ENCODE data around the gene N4BP3.

N4BP3 gene

DNA sequence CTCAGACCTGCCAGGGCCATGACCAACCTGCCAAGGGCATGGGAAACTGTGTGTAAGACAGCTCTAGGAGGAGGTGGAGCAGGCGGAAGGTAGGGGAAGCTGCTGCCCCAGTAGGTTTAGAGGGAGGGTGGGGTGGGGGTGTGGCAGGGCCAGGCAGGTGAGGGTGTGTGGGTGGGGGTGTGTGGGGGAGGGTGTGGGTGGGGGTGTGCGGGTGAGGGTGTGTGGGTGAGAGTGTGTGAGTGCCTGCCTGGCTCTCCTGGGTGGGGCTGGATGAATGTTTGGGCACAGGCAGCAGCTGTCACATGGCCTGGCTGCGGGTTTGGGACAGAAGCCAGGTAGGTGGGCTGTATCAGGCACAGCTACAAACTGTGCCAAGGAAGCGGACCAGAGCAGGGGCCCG, 8.8 kb upstream of the N4BP3 start:
- DNase-seq = no peak

DNA sequence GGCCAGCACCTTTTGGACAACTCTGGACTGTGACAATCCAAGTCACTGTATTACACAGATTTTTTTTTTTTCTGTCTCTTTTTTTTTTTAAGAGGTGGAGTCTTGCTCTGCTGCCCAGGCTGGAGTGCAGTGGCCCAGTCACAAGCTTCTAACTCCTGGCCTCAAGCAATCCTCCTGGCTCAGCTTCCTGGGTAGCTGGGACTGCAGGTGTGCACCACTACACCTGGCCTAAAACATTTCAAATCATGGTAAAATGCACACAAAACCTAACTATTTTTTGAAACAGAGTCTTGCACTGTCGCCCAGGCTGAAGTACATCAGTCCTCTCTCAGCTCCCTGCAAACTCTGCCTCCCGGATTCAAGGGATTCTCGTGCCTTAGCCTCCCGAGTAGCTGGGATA, 7.2 kb upstream of the N4BP3 start:
- no peak for DNase-seq

DNA sequence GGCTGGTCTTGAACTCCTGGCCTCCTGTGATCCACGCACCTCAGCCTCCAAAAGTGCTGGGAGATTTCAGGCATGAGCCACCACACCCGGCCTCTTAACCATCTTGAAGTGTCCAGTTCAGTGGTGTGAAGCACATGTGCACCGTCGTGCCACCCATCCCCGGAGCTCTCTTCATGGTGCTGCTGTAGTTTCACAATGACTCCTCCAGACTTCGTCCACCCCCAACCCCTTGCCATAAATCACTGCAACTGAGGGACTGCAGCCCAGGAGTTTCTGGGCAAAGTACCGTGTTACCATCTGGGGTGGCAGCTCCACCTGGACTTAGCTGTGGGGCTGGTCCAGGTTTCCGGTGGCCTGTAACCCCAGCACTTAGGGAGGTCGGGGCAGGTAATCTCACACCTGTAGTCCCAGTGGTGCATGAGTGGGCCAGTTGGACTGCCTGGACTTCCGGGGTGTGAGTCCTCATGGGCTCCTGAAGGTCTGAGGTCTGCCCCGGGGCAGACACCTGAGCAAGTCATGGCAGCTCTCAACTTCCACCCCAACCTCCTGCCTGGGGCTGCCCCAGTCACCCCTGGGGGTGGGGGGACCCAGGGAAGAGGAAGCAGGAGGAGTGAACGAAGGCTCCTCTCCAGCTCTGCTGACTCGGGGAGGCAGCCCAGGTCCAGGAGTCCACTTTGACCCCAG, 6.6 kb upstream of the N4BP3 start:
- DNase-seq = no peak

DNA sequence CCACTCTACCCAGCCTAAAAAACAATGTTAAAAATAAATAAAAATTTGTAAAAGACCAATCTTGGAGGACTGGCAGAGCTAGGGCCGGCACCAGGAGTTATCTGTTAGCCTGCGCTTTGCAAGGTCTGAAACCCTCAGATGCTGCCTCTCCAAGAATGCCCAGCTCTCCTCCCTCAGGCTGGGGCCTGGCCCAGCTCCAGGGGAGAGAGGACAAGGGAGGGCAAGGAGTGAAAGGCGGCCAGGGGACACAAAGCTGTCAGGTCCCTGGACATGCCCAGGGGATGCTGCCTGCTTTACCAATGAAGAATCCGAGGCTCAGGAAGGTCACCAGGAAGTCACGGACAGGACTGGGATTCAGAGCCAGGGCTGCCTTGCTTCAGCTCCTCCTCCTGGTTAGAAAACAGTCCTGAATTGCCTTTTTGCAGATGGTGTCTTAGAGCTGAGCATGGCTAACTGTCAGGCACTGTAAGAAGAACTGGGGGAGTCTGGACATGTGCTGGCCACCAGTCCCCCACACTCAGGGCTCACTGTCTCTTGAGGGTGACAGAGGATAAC, 5.5 kb upstream of the N4BP3 start:
- no peak for DNase-seq

DNA sequence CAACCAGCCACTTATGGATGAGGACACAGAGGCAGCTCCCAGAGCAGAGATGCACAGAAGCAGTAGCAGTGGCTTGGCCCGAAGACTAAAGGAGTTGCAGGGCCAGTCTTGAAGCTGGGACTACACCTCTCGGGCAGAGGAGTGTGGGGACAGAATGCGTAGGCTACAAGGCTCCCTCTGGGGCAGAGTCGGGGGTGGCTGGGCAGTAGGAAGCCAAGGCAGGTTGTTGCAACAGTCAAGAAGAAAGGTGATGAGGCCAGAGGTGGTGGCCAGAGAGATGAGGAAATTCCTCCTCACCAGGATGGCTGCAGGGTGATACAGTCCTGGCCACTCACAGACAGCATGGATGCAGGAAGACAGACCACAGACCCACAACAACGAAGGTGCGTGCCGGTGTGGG, 4.9 kb upstream of the N4BP3 start:
- no peak for DNase-seq

DNA sequence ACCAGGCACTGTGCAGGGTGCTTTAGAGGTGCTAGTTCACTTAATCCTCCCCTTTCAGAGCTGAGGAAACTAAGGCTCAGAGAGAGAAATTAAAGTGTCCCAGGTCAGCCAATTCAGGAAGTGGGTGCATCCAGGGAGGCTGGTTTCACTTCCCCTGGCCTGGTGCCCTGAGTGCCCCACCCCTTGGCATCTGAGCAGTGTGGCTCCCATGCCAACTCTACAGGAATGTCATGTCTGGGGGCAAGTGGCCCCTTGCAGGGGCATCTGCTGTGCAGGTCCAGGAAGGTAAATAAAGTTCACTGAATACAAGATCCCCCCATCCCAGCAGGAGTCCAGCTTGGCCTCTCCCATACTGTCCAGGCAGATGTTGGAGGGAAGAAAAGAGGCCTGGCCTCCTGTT, 4.4 kb upstream of the N4BP3 start:
- DNase-seq = no peak

DNA sequence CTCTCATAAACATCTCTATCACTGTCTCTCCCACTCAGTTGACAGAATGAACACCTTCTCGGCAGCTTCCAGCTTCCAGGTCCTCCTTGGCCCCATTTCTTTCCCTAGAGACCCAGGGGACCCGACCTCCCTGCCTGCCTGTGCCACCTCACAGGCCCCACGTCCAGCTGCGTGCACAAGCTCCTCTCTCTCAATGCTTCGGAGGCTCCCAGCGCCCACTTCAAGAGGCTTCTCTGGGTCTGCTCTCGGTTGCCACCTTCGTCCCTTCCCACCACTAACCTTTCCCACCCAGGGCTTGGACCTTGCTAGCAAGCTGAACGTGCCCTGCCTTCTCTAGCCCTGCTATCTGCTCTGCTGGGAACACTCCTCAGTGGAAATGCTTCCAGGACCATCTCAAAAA, 2.8 kb upstream of the N4BP3 start:
- no peak for DNase-seq

DNA sequence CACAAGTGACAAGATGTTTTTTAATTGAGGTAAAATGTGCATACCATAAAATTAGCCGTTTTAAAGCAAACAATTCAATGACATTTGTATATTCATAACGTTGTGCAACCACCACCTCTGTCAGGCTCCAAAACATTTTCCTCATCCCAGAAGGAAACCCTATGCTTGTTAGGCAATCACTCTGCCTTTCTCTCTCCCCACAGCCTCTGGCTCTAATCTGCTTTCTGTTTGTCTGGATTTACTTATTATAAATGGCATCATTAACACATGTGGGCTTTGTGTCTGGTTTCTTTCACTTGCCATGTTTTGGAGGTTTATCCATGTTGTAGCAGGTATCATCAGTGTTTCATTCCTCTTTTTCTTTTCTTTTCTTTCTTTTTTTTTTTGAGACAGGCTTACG, 1.4 kb upstream of the N4BP3 start:
- no peak for DNase-seq

DNA sequence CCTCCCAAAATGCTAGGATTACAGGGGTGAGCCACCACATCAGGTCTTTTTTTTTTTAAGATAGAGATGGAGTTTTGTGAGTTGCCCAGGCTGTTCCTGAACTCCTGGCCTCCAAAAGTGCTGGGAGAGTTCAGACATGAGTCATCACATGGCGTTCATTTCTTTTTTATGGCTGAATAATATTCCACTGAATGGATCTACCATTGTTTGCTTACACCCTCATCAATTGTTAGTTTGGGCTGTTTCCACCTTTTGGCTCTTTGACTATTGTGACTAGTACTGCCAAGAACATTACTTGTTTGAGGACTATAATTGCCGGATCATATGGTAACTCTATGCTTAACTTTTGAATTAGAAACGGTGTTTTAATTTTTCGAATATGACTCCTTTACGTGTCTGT, 787 bp upstream of the N4BP3 start:
- DNase-seq = no peak

DNA sequence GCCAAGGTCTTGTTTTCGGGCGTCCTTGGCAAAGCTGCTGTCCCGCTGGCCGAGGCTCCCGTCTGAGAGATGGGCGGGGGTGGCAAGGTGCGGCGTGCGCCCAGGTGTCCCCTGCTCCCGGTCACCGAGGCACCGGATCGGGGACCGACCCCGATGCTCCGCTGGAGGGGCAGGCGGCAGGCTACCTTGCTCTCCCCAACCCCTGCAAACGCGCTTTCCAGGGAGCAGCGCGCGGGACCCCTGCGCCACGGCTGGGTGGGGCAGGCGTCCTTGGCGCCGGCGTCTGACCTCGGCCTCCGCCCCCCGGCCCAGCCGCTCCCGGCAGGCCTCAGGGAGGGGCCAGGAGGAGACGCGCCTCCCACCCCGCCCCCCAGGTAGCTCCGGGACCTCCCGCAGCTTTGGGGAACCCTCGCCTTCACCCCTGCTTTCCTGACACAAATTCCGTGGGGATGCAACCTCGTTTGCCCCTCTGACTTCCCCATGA, 551 bp downstream of the N4BP3 start:
- DNase-seq = no peak

DNA sequence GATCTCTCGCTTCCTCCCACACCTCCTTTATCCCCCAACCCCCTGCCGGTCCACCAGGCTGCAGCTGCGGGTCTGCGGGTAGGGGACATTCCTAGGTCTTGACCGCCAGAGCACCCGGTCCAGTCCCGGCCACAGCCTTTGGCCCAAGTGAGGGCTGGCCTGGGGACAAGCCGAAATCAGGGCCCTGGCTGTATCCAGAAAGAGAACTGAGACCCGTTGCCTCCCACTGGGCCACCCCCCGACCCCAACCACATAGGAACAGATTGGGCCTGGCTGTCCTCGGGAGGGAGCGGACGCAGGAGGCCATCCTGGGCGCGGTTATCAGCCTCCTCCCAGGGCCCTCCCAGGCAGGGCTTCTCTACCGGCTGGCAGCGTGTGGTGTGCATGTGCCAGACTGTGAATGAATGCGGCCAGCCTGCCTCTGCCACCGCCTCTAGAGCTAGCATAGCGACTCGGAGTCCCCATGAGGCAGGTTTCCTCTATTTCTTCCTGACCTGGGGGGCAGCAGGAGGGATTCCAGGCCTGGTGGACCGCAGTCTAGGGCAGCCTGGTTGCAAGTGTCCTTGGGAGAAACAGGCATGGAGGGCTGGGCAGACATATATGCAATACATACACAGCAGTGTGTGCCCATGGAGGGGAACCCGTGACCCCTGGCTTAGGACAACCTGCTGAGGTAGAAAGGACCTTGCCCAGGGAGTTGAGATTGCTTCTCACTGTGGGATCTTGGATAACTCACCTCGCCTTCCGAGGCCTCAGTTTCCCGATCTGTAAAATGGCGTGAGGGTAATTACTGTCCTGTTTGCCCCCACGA, 1.2 kb downstream of the N4BP3 start:
- no peak for DNase-seq

DNA sequence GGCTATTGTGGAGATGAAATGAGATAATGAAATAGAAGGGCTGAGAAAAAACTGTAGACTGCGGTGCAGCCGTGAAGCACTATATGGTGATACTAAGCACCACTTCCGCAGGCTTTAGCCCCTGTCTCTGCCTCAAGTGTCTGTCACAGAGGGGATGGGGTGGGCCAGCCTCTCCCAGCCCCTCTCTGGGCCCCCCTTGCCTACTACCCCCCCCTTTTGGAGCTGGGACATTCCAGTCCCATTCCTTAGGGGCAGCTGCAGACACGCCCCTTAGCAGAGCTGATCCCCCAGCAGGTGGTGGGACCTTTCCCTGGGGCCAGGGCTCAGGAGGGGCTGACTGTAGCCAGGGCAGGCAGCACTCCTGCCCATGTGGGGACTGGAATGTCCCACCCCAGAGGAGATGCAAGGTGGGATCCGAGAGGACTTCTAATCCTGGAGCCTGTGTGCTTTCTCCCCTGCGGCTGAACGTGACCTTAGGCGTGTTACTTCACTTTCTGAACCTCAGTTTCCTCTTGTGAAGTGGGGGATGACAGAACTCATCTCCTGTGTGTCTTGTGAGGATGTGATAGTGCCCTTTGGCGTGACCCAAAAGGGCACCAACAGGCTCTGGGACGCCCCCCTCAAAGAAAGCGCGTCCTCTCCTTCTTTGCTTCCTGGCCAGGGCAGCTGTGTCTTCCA, 1.9 kb downstream of the N4BP3 start:
- no peak for DNase-seq

DNA sequence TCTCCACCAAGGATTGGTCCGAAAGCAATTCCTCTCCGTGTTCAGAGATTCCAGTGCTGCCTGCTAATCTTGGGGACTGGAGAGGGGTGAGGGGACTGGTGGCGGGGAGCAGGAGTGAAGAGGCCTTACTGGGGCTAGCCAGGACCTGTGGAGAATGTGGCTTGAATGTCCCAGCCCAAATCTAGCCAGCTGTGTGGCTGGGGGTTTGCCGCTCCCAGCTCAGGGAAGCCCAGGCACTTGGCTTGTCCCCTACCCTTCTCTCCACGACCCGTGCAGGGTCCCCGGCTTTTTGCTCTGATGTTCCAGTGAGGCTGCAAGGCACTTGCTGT, 2.4 kb downstream of the N4BP3 start:
- no peak for DNase-seq

DNA sequence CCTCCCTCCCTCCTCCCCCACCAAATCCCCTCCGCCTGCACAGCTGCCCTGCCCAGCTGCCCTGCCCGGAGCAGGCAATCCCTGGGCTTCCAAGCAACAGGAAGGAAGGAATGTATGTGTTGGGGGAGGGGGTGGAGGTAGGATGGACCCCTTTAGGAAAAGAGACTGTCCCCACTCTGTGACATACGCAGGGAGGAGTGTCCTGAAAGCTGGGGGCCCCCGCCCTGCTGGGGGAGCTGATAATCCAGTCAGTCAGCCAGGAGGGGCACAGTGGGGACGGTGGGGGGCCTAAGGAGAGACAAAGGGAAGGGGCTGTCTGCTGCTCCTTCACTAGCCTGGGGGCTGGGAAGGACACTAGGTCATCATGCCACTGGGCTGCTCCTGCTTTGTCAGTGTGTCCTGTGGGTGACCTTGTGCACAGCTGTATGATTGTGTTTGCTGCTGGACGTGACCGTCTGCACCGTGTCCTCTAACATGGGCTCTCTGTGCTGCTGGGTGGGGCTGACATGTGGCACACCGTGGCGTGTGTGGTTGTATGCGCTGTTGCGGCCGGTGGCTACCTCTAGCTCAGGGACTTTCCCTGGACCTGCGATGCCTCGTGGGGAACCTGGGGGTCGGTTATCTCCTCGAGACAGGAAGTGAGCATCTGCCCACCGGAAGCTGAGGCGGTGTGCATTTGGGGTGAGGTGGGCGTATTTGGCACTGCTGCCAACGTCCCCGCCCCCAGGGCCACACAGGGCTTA, 3.0 kb downstream of the N4BP3 start:
- DNase-seq = no peak

DNA sequence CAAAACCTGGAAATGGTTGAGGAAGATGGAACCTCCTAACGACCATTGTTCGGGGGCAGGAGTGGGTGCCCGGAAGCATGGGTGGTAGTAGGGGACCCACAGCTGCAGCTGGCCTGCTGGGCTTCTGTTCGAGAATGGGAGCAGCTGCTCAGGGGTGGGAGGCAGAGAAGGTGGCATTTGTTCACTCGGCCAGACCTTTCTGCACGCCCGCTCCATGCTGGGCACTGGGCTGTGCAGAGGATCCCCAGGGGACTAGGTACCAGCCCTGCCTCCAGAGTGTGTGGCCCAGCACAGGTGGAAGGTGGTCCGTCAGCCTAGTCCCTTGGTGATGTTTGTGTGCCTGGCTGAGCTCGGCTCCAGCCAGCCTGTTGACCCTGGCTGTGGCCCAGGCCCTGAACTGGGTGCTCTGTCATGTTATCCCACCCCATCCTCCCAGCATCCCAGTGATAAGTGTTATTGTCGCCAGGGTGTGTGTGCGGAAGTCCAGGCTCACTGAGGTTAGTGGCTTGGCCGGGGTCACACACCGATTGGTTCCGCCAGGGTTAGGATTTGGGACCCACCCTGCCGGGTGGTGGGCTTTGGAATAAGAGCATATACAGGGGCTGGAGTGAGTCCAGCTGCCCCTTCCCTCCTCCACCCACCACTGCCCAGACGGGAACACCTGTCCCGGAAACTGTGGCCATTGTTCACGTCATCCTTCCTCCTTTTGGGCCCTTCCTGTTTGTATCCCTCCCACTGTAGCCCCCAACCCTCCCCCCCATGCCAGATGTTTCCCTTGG, 4.8 kb downstream of the N4BP3 start:
- no peak for DNase-seq

DNA sequence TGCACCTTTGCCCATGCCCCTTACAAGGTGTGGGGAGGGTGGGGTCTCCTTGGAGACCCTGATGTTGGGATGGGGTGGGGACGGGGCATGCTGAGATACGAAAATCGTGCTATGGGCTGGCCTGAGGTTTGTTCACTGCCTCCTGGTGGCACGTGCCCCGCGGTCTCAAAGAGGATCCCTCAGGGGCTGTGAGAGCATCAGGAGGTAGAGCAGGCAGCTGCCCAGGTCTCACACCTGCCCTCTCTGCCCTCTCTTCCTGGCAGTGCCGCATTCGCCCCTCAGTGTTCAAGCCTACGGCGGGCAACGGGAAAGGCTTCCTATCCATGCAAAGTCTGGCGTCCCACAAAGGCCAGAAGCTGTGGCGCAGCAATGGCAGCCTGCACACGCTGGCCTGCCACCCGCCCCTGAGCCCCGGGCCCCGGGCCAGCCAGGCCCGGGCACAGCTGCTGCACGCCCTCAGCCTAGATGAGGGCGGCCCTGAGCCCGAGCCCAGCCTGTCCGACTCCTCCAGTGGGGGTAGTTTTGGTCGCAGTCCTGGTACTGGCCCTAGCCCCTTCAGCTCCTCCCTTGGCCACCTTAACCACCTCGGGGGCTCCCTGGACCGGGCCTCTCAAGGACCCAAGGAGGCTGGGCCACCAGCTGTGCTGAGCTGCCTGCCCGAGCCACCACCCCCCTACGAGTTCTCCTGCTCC, 6.7 kb downstream of the N4BP3 start:
- no peak for DNase-seq

DNA sequence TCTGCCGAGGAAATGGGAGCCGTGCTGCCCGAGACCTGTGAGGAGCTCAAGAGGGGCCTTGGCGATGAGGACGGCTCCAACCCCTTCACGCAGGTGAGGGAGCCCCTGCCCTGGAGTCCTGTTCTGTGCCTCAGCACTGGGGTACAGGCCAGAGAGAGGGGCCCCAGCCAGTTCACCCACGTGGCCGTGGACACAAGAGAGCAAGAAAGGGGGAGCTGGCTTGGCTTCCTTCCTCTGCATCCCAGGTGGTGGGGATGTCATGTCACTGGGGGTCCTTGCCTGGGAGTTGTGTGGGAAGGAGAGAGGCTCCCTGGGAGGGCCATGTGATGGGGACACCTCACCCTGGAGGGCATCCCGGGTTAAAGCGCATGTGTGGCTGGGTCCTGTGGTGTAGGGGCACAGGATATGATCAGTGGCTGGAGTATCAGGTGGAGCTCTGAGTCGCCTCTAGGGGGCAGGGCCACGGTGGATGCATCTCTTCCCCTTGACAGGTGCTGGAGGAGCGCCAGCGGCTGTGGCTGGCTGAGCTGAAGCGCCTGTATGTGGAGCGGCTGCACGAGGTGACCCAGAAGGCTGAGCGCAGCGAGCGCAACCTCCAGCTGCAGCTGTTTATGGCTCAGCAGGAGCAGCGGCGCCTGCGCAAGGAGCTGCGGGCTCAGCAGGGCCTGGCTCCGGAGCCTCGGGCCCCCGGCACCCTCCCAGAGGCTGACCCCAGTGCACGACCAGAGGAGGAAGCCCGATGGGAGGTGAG, 7.5 kb downstream of the N4BP3 start:
- DNase-seq = no peak

DNA sequence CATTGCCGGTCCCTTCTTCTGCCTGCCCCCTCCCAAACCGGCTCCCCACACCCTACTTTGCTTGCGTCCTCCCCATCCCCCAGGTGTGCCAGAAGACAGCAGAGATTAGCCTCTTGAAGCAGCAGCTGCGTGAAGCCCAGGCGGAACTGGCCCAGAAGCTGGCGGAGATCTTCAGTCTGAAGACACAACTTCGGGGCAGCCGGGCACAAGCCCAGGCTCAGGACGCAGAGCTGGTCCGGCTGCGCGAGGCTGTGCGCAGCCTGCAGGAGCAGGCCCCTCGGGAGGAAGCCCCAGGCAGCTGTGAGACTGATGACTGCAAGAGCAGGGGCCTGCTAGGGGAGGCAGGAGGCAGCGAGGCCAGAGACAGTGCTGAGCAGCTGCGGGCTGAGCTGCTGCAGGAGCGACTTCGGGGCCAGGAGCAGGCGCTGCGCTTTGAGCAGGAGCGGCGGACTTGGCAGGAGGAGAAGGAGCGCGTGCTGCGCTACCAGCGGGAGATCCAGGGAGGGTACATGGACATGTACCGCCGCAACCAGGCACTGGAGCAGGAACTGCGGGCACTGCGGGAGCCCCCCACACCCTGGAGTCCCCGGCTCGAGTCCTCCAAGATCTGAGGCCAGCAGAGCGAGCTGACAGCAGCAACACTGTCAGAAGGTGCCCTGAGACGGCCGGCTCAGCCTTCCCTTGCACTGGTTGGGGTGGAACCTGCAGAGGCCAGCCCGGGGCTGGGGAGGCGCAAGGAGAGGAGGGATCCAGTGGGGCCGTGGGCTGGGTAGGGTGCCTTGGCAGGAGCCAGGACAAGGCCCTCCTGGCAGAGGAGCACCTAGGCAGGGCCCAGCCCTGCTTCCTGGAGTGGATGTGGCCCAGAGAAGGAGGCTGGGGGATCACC, 8.3 kb downstream of the N4BP3 start:
- DNase-seq = no peak

DNA sequence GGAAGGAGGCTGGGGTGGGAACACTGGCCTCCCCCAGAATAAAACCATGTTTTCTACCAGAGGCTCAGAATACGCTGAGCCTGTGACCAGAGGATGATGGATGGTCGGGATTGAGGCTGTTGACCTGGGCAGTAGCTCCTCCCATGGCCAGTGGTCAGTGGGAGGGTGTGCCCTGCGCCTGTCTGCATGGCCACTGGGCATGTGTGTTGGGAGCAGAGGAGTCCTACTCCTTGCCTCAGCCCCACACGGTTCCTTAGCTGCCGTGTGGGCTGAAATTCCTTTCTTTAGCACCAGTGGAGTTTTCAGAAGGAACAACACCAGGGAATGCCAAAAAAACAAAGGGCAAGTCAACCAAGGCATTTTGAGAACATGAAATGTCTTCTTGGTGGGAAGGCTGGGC, 9.0 kb downstream of the N4BP3 start:
- DNase-seq = no peak

All from GDM1 (cell line).